Stimulated activated naive B cell treated with anti-CD40 and anti-IgM and Interleukin-4, amounts not matched to agents 10 μg/mL and 1 μg/mL and 100 μg/mL, for 72 hours (primary cell): ENCODE data around the gene CDCA7.
"Not testable (repeated sequence)": the region's sequence is repeated elsewhere in the genome, so short reads cannot be mapped to it uniquely, and the experiment has no call there.

Experiments used
- ATAC-seq, 2 donors: fragments of 150-1000 bp; cut with Tn5 transposase; replicated peaks; 2 replicates each; pipeline ENCODE4 v1.10.0; 2021; ENCODE audit warnings: moderate library complexity in 1 of 2
- DNase-seq: peaks from one replicate; pipeline ENCODE4 v3.0.0; 2021
- H3K27ac Mint-ChIP-seq: one replicate; pipeline ENCODE4 v1.8.0; 2022; ENCODE audit warnings: mild to moderate bottlenecking, mixed read lengths
- H3K27me3 Mint-ChIP-seq, 2 donors: one replicate each; pipeline ENCODE4 v1.8.0; 2022; ENCODE audit warnings: mixed read lengths in 2 of 2
- H3K36me3 Mint-ChIP-seq, 2 donors: one replicate each; pipeline ENCODE4 v1.8.0; 2022; ENCODE audit warnings: mixed read lengths in 2 of 2, mild to moderate bottlenecking in 1 of 2
- H3K4me1 Mint-ChIP-seq, 2 donors: one replicate each; pipeline ENCODE4 v1.8.0; 2022; ENCODE audit warnings: mixed read lengths in 2 of 2, mild to moderate bottlenecking in 1 of 2
- H3K4me3 Mint-ChIP-seq, 2 donors: one replicate each; pipeline ENCODE4 v1.8.0; 2022; ENCODE audit warnings: mild to moderate bottlenecking in 2 of 2, mixed read lengths in 2 of 2, moderate library complexity in 1 of 2
- H3K9me3 Mint-ChIP-seq, 2 donors: one replicate each; pipeline ENCODE4 v1.8.0; 2022; ENCODE audit warnings: mixed read lengths in 2 of 2, mild to moderate bottlenecking in 1 of 2

The CDCA7 gene

DNA sequence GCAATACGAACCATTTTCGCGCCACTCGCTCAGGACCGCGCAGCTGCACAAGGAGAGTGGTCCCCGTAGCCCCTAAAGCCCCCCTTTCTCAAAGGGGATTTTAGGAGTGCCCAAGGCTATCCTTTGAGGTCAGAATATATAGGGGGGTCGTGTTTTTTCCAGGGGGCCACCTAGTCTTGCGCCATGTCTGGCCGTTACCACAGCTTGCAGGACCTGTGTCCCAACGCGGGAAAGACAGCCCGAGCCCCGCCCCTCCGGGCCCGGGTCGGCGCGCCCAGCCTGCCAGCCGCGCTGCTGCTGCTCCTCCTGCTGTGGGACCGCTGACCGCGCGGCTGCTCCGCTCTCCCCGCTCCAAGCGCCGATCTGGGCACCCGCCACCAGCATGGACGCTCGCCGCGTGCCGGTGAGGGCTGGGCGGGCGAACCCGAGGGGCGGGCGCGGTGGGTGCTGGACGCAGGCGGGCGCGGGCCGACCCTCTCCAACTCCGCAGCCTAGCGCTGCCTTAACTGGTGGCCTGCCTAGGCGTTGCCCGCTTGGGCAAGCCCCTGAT is at the start of gene CDCA7:
TSS of gene CDCA7 (plus strand) at position 291 of the 550 bp plus-strand sequence. CDS start at position 383, 92 bp downstream.
- peak within 1 kb of the TSS; percentile 80 for H3K4me3 Mint-ChIP-seq
- peaks cover 12 to 31% of the 10 kb centered on the region in 2 donors for H3K4me1 Mint-ChIP-seq
- ATAC-seq = peak; percentile 74 to 77
- peak within 1 kb of the TSS; percentile 95 for H3K27ac Mint-ChIP-seq
- DNase-seq = peak; percentile 54
- H3K36me3 Mint-ChIP-seq = no peaks in the 10 kb centered on the region
- peaks cover 29 to 36% of the 10 kb centered on the region in 2 donors for H3K27me3 Mint-ChIP-seq
- H3K9me3 Mint-ChIP-seq = no peaks in the 10 kb centered on the region

DNA sequence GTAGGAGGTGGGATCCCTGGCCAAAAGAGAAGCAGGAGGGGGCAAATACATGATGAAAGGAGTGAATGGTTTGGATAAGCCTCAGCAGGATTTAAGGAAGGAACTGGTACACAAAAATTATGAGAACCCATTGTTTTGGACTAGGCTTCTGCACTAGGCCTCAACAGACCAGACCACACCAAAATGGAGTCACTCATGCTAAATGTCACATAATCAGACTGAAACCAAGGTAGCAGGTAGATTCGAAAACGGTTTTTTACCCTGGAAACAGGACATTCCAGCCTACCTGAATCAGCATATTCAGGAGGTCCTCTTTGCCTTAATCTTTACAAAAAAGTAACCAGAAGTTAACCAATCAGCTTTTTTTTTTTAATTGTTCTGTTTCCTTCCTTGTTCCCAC is 49.4 kb upstream of the CDCA7 start:
- Mint-ChIP-seq H3K4me3 (no peak overlapping the region), H3K27ac (no peak overlapping the region), H3K9me3 (peaks cover 5 to 7% of the 10 kb centered on the region in 2 donors), H3K4me1 (peaks cover 6 to 16% of the 10 kb centered on the region in 2 donors), H3K36me3 (no peaks in the 10 kb centered on the region), H3K27me3 (peaks cover 4 to 5% of the 10 kb centered on the region in 2 donors)
- no peak for ATAC-seq
- DNase-seq = no peak

GRCh38 chr2:173307293-173307692 is 47.4 kb upstream of the CDCA7 start:
- Mint-ChIP-seq H3K4me1 (peaks cover 6 to 16% of the 10 kb centered on the region in 2 donors), H3K27me3 (peaks cover 4 to 5% of the 10 kb centered on the region in 2 donors), H3K9me3 (peaks cover 0 to 4% of the 10 kb centered on the region in 2 donors), H3K27ac (no peak overlapping the region), H3K4me3 (peak overlapping the region; percentile 28 to 39), H3K36me3 (no peaks in the 10 kb centered on the region)
- ATAC-seq = peak; percentile 95 to 96
- peak; percentile 4 for DNase-seq

GRCh38 chr2:173309370-173309769 is 45.3 kb upstream of the CDCA7 start:
- not testable (repeated sequence) for DNase-seq, H3K9me3 Mint-ChIP-seq, ATAC-seq, H3K36me3 Mint-ChIP-seq, H3K4me3 Mint-ChIP-seq, H3K27ac Mint-ChIP-seq, H3K27me3 Mint-ChIP-seq
- peaks cover 6 to 16% of the 10 kb centered on the region in 2 donors for H3K4me1 Mint-ChIP-seq

- DNase-seq (no peak), ATAC-seq (no peak)
- no peaks in the 10 kb centered on the region for H3K36me3 Mint-ChIP-seq
- H3K27ac Mint-ChIP-seq = no peak overlapping the region
- H3K4me1 Mint-ChIP-seq = peaks cover 6 to 9% of the 10 kb centered on the region in 2 donors
- no peak overlapping the region for H3K4me3 Mint-ChIP-seq
- peaks cover 5 to 9% of the 10 kb centered on the region in 2 donors for H3K27me3 Mint-ChIP-seq
- H3K9me3 Mint-ChIP-seq = peaks cover 0 to 1% of the 10 kb centered on the region in 2 donors
Measured at GRCh38 chr2:173311844-173312606, 42.6 kb upstream of the CDCA7 start.

DNA sequence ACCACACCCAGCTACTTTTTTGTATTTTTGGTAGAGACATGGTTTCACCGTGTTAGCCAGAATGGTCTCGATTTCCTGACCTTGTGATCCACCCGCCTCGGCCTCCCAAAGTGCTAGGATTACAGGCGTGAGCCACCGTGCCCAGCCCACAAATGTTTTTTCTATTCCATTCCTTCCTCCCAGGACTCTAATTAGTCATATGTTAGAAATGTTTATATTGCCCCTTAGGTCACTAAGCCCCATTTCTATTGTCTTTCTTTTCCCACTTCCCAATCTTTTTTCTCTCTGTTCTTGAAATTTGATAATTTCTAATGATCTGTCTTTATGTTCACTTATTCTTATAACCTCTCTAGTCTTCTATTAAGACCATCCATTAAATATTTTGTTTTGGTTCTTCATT is 31.3 kb upstream of the CDCA7 start:
- DNase-seq (no peak), ATAC-seq (no peak)
- H3K4me3 Mint-ChIP-seq = no peak overlapping the region
- no peak overlapping the region for H3K27ac Mint-ChIP-seq
- peaks cover 14 to 19% of the 10 kb centered on the region in 2 donors for H3K9me3 Mint-ChIP-seq
- no peaks in the 10 kb centered on the region for H3K4me1 Mint-ChIP-seq
- peaks cover 8 to 25% of the 10 kb centered on the region in 2 donors for H3K27me3 Mint-ChIP-seq
- H3K36me3 Mint-ChIP-seq = peaks cover 0 to 10% of the 10 kb centered on the region in 2 donors

GRCh38 chr2:173326806-173327205 is 27.9 kb upstream of the CDCA7 start:
- H3K27me3 Mint-ChIP-seq = peaks cover 7 to 31% of the 10 kb centered on the region in 2 donors
- no peak overlapping the region for H3K4me3 Mint-ChIP-seq
- no peaks in the 10 kb centered on the region for H3K4me1 Mint-ChIP-seq
- ATAC-seq = no peak
- no peak for DNase-seq
- no peak overlapping the region for H3K27ac Mint-ChIP-seq
- peaks cover 0 to 10% of the 10 kb centered on the region in 2 donors for H3K36me3 Mint-ChIP-seq
- H3K9me3 Mint-ChIP-seq = peaks cover 22 to 26% of the 10 kb centered on the region in 2 donors

DNA sequence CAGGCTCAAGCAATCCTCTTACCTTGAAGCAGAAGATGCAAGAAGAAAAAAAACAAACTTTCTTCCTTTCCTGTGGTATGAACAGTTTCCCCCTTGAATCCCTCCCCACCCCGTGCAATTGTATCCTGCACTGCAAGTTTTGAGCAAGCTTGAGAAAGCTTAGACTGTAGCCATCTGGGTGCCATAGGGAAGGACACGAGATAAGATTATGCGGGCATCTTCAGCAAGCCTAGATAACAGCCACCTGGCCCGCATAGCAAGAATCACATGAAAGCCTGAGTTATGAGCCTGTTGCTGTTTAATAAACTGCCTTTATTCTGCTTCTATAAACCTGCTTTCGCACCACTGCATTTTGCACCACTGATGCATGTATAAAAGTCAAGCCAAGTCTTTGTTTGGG is 27.3 kb upstream of the CDCA7 start:
- peaks cover 0 to 10% of the 10 kb centered on the region in 2 donors for H3K36me3 Mint-ChIP-seq
- H3K27me3 Mint-ChIP-seq = peaks cover 7 to 31% of the 10 kb centered on the region in 2 donors
- DNase-seq = no peak
- no peak overlapping the region for H3K27ac Mint-ChIP-seq
- H3K9me3 Mint-ChIP-seq = peaks cover 24 to 29% of the 10 kb centered on the region in 2 donors
- ATAC-seq = no peak
- no peaks in the 10 kb centered on the region for H3K4me1 Mint-ChIP-seq
- no peak overlapping the region for H3K4me3 Mint-ChIP-seq

- H3K4me3 Mint-ChIP-seq, H3K4me1 Mint-ChIP-seq, H3K36me3 Mint-ChIP-seq, DNase-seq, ATAC-seq, H3K27ac Mint-ChIP-seq: not testable (repeated sequence)
- H3K9me3 Mint-ChIP-seq = peaks cover 24 to 33% of the 10 kb centered on the region in 2 donors
- peaks cover 8 to 11% of the 10 kb centered on the region in 2 donors for H3K27me3 Mint-ChIP-seq
Measured at GRCh38 chr2:173333003-173333402, 21.7 kb upstream of the CDCA7 start.

- Mint-ChIP-seq H3K4me1 (no peaks in the 10 kb centered on the region), H3K4me3 (no peak overlapping the region), H3K27me3 (peaks cover 0 to 15% of the 10 kb centered on the region in 2 donors), H3K27ac (no peak overlapping the region), H3K9me3 (peaks cover 0 to 5% of the 10 kb centered on the region in 2 donors), H3K36me3 (no peaks in the 10 kb centered on the region)
- DNase-seq (no peak), ATAC-seq (no peak)
Measured at GRCh38 chr2:173339807-173340206, 14.9 kb upstream of the CDCA7 start.

GRCh38 chr2:173343921-173344320 is 10.8 kb upstream of the CDCA7 start:
- ATAC-seq (no peak), DNase-seq (no peak)
- no peak overlapping the region for H3K27ac Mint-ChIP-seq
- H3K4me1 Mint-ChIP-seq = no peaks in the 10 kb centered on the region
- H3K4me3 Mint-ChIP-seq = no peak overlapping the region
- peaks cover 5 to 9% of the 10 kb centered on the region in 2 donors for H3K9me3 Mint-ChIP-seq
- no peaks in the 10 kb centered on the region for H3K27me3 Mint-ChIP-seq
- no peaks in the 10 kb centered on the region for H3K36me3 Mint-ChIP-seq

GRCh38 chr2:173346035-173346434 is 8.6 kb upstream of the CDCA7 start:
- no peaks in the 10 kb centered on the region for H3K36me3 Mint-ChIP-seq
- no peak overlapping the region for H3K4me3 Mint-ChIP-seq
- DNase-seq (no peak), ATAC-seq (no peak)
- H3K27me3 Mint-ChIP-seq = peaks cover 0 to 5% of the 10 kb centered on the region in 2 donors
- H3K4me1 Mint-ChIP-seq = peaks cover 0 to 1% of the 10 kb centered on the region in 2 donors
- H3K27ac Mint-ChIP-seq = no peak overlapping the region
- peaks cover 5 to 9% of the 10 kb centered on the region in 2 donors for H3K9me3 Mint-ChIP-seq

GRCh38 chr2:173347305-173348168 is 7.1 kb upstream of the CDCA7 start:
- Mint-ChIP-seq H3K4me1 (peaks cover 0 to 1% of the 10 kb centered on the region in 2 donors), H3K9me3 (peaks cover 5 to 9% of the 10 kb centered on the region in 2 donors), H3K4me3 (no peak overlapping the region), H3K27me3 (peaks cover 0 to 10% of the 10 kb centered on the region in 2 donors), H3K27ac (no peak overlapping the region), H3K36me3 (no peaks in the 10 kb centered on the region)
- ATAC-seq (no peak), DNase-seq (no peak)

GRCh38 chr2:173349287-173349686 is 5.4 kb upstream of the CDCA7 start:
- peaks cover 16 to 23% of the 10 kb centered on the region in 2 donors for H3K27me3 Mint-ChIP-seq
- no peak for DNase-seq
- no peaks in the 10 kb centered on the region for H3K36me3 Mint-ChIP-seq
- no peak overlapping the region for H3K27ac Mint-ChIP-seq
- peak in 1 of 2 donors; percentile 25 for ATAC-seq
- H3K4me1 Mint-ChIP-seq = peaks cover 7 to 11% of the 10 kb centered on the region in 2 donors
- H3K9me3 Mint-ChIP-seq = peaks cover 5 to 9% of the 10 kb centered on the region in 2 donors
- no peak overlapping the region for H3K4me3 Mint-ChIP-seq
